ENCODE measurements around the gene LARGE1.

LARGE1 gene

GRCh38 chr22:33920197-33920540 is at the start of gene LARGE1:
TSS of gene LARGE1 (minus strand) at chr22:33920476.
- Histone ChIP-seq H3K4me1 (ENCODE audit: insufficient read depth, low read length) (peaks cover 13% of the 10 kb centered on the region), H3K36me3 (ENCODE audit: insufficient read depth, low read length) (peaks cover 4% of the 10 kb centered on the region; the same call in 1 of the 2 replicates), H3K9me3 (ENCODE audit: control insufficient read depth, insufficient read depth, low read length) (no peaks in the 10 kb centered on the region), H3K9ac (ENCODE audit: low read depth, low read length) (peak within 1 kb of the TSS; percentile 85)

DNA sequence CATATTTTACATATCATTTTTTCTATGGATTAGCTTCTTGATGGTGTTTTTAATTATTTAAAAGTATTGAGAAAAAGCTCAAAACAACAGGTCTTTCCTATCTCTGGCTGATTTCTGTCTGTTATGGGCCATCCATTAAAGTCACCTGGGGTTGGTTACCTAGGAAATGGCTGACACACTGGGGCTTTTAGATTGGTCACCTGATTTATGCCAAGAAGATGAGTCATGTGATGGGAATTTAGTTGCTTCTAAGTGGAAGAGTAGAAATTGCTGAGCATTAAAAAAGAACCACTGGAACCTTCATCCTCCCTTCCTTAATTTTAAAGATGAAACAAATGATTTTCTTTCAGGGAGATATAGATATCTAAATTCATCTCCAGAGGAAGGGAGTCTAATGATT is 48.8 kb upstream of the LARGE1 start:
- Histone ChIP-seq H3K9ac (ENCODE audit: low read depth, low read length) (no peak overlapping the region), H3K36me3 (ENCODE audit: insufficient read depth, low read length) (no peaks in the 10 kb centered on the region), H3K4me1 (ENCODE audit: insufficient read depth, low read length) (peaks cover 5% of the 10 kb centered on the region; the same call in 1 of the 2 replicates), H3K9me3 (ENCODE audit: control insufficient read depth, insufficient read depth, low read length) (no peaks in the 10 kb centered on the region)

GRCh38 chr22:33964121-33964520 is 43.8 kb upstream of the LARGE1 start:
- H3K9ac ChIP-seq (ENCODE audit: low read depth, low read length): no peak overlapping the region
- H3K36me3 ChIP-seq (ENCODE audit: insufficient read depth, low read length): no peaks in the 10 kb centered on the region
- H3K9me3 ChIP-seq (ENCODE audit: control insufficient read depth, insufficient read depth, low read length): no peaks in the 10 kb centered on the region
- H3K4me1 ChIP-seq (ENCODE audit: insufficient read depth, low read length): no peaks in the 10 kb centered on the region

GRCh38 chr22:33962409-33962808 is 42.1 kb upstream of the LARGE1 start:
- no peak overlapping the region for H3K9ac ChIP-seq (ENCODE audit: low read depth, low read length)
- no peaks in the 10 kb centered on the region for H3K4me1 ChIP-seq (ENCODE audit: insufficient read depth, low read length)
- H3K9me3 ChIP-seq (ENCODE audit: control insufficient read depth, insufficient read depth, low read length): no peaks in the 10 kb centered on the region
- H3K36me3 ChIP-seq (ENCODE audit: insufficient read depth, low read length): no peaks in the 10 kb centered on the region

- no peak overlapping the region for H3K9ac ChIP-seq (ENCODE audit: low read depth, low read length)
- no peaks in the 10 kb centered on the region for H3K36me3 ChIP-seq (ENCODE audit: insufficient read depth, low read length)
- H3K4me1 ChIP-seq (ENCODE audit: insufficient read depth, low read length): no peaks in the 10 kb centered on the region
- no peaks in the 10 kb centered on the region for H3K9me3 ChIP-seq (ENCODE audit: control insufficient read depth, insufficient read depth, low read length)
These were observed 38.5 kb upstream of the LARGE1 start for GRCh38 chr22:33958741-33959140.

- Histone ChIP-seq H3K4me1 (ENCODE audit: insufficient read depth, low read length) (no peaks in the 10 kb centered on the region), H3K9ac (ENCODE audit: low read depth, low read length) (no peak overlapping the region), H3K36me3 (ENCODE audit: insufficient read depth, low read length) (no peaks in the 10 kb centered on the region), H3K9me3 (ENCODE audit: control insufficient read depth, insufficient read depth, low read length) (no peaks in the 10 kb centered on the region)
These were observed 36.8 kb upstream of the LARGE1 start for GRCh38 chr22:33957086-33957485.

DNA sequence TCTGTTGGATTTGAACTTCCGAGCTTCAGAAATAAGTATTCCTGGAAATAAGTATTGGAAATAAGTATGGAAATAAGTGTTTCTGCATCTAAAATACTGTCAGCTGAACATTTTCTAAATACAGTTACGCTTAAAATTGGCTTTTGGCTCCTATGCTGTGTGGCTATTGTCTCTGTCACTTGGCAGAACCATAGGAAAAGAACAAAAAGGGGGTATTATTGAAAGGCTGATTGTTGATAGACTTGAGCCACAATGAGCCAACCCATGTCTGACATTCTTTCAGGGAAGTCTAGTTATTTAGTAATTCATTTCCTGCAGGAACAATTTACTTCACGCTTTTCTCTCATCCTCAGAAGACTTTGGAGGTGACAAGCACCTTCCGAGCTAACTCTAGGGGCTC is 32.5 kb upstream of the LARGE1 start:
- Histone ChIP-seq H3K9me3 (ENCODE audit: control insufficient read depth, insufficient read depth, low read length) (no peaks in the 10 kb centered on the region), H3K4me1 (ENCODE audit: insufficient read depth, low read length) (no peaks in the 10 kb centered on the region), H3K36me3 (ENCODE audit: insufficient read depth, low read length) (no peaks in the 10 kb centered on the region), H3K9ac (ENCODE audit: low read depth, low read length) (no peak overlapping the region)

DNA sequence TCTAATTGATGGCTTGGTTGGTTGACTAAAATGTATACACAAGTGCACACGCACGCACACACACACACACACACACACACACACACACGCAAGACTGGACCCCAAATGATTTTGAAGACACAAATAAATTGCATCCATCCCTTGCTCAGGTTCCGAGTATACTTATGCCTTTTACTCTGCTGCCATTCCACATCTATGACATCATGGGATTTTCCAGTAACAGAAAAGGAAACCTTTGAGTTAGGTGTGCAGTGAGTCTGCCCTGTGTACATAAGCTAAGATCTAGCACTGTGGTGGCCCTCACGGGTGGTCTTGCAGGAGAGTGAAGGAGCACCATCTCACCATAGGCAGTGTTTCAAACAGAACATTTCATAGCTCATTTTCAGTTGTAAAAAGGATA is 20.5 kb upstream of the LARGE1 start:
- Histone ChIP-seq H3K9me3 (ENCODE audit: control insufficient read depth, insufficient read depth, low read length) (0 out of 2 replicates have a peak, but pooled peaks cover 5% of the 10 kb centered on the region), H3K9ac (ENCODE audit: low read depth, low read length) (no peak overlapping the region), H3K36me3 (ENCODE audit: insufficient read depth, low read length) (no peaks in the 10 kb centered on the region), H3K4me1 (ENCODE audit: insufficient read depth, low read length) (no peaks in the 10 kb centered on the region)

- H3K9me3 ChIP-seq (ENCODE audit: control insufficient read depth, insufficient read depth, low read length): no peaks in the 10 kb centered on the region
- H3K4me1 ChIP-seq (ENCODE audit: insufficient read depth, low read length): no peaks in the 10 kb centered on the region
- no peak overlapping the region for H3K9ac ChIP-seq (ENCODE audit: low read depth, low read length)
- no peaks in the 10 kb centered on the region for H3K36me3 ChIP-seq (ENCODE audit: insufficient read depth, low read length)
These were observed 12.7 kb upstream of the LARGE1 start for GRCh38 chr22:33932997-33933396.

DNA sequence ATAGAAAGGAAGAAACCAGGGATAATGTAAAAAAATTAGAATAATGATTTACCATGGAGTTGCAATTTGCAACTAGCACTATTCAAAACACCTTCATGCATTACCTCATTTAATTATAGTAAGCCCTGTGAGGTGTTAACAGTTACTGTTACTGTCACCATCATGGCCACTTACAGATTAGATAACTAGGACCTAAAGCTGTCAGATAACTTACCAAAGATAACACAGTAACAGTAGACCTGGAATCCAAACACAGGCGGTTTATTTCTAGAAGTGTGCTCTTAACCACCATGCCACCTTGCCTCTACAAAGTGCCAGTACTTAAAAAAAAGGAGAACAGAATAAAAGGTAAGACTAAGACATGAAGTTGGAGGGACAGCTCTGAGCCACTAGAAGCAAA is 11.1 kb upstream of the LARGE1 start:
- no peak overlapping the region for H3K9ac ChIP-seq (ENCODE audit: low read depth, low read length)
- H3K36me3 ChIP-seq (ENCODE audit: insufficient read depth, low read length): no peaks in the 10 kb centered on the region
- H3K9me3 ChIP-seq (ENCODE audit: control insufficient read depth, insufficient read depth, low read length): no peaks in the 10 kb centered on the region
- no peaks in the 10 kb centered on the region for H3K4me1 ChIP-seq (ENCODE audit: insufficient read depth, low read length)

- Histone ChIP-seq H3K9ac (ENCODE audit: low read depth, low read length) (no peak overlapping the region), H3K4me1 (ENCODE audit: insufficient read depth, low read length) (no peaks in the 10 kb centered on the region; the same call in 1 of the 2 replicates), H3K9me3 (ENCODE audit: control insufficient read depth, insufficient read depth, low read length) (no peaks in the 10 kb centered on the region), H3K36me3 (ENCODE audit: insufficient read depth, low read length) (no peaks in the 10 kb centered on the region)
These were observed 7.5 kb upstream of the LARGE1 start for GRCh38 chr22:33927752-33928151.

- no peak overlapping the region for H3K9ac ChIP-seq (ENCODE audit: low read depth, low read length)
- no peaks in the 10 kb centered on the region for H3K9me3 ChIP-seq (ENCODE audit: control insufficient read depth, insufficient read depth, low read length)
- H3K36me3 ChIP-seq (ENCODE audit: insufficient read depth, low read length): no peaks in the 10 kb centered on the region
- no peaks in the 10 kb centered on the region; the same call in 1 of the 2 replicates for H3K4me1 ChIP-seq (ENCODE audit: insufficient read depth, low read length)
These were observed 4.9 kb upstream of the LARGE1 start for GRCh38 chr22:33925194-33925593.

DNA sequence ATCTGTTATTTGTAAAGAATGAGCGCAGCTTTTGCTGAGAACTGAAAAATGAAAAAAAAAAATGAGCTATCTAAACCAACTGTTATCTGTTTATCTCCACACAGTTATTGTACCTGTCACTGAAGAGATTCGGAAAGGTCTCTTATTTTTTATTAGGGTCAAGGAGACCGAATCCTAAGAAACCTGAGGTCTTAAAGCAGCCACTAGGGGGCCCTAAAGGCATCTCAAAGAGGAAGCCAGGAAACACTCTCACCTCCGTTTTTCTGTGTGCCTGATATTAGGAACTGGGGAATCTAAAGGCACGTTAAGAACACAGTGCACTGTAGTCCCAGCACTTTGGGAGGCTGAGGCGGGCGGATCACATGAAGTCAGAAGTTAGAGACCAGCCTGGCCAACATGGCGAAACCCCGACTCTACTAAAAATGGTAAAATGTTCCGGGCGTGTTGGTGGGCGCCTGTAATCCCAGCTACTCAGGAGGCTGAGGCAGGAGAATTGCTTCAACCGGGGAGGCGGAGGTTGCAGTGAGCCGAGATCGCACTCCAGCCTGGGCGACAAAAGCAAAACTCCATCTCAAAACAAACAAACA is 3.5 kb upstream of the LARGE1 start:
- Histone ChIP-seq H3K9ac (ENCODE audit: low read depth, low read length) (peak overlapping the region; percentile 82), H3K9me3 (ENCODE audit: control insufficient read depth, insufficient read depth, low read length) (no peaks in the 10 kb centered on the region), H3K36me3 (ENCODE audit: insufficient read depth, low read length) (no peaks in the 10 kb centered on the region), H3K4me1 (ENCODE audit: insufficient read depth, low read length) (no peaks in the 10 kb centered on the region; the same call in 1 of the 2 replicates)

GRCh38 chr22:33923033-33923432 is 2.8 kb upstream of the LARGE1 start:
- H3K9ac ChIP-seq (ENCODE audit: low read depth, low read length): peak overlapping the region; percentile 82
- no peaks in the 10 kb centered on the region for H3K9me3 ChIP-seq (ENCODE audit: control insufficient read depth, insufficient read depth, low read length)
- H3K36me3 ChIP-seq (ENCODE audit: insufficient read depth, low read length): no peaks in the 10 kb centered on the region
- H3K4me1 ChIP-seq (ENCODE audit: insufficient read depth, low read length): no peaks in the 10 kb centered on the region; the same call in none of the 2 replicates

- Histone ChIP-seq H3K4me1 (ENCODE audit: insufficient read depth, low read length) (peaks cover 4% of the 10 kb centered on the region), H3K9me3 (ENCODE audit: control insufficient read depth, insufficient read depth, low read length) (no peaks in the 10 kb centered on the region), H3K36me3 (ENCODE audit: insufficient read depth, low read length) (no peaks in the 10 kb centered on the region), H3K9ac (ENCODE audit: low read depth, low read length) (peak overlapping the region; percentile 82)
These were observed 2.0 kb upstream of the LARGE1 start for GRCh38 chr22:33922349-33922681.

Measured in ES-I3 (cell line).